CD14-positive monocyte (primary cell): ENCODE measurements around the gene GNAT3. TPM values are rescaled to one million over a fixed set of nuclear protein-coding genes. Genes with fewer than 3 reads are reported as not detected.

Source experiments
- DNase-seq, 3 donors: peaks; one replicate each; pipeline ENCODE4 v3.0.0-alpha.2; 2011 to 2022
- H2AFZ ChIP-seq: 2 replicates; pipeline ENCODE4 v1.6.0; 2012; ENCODE audit warnings: mild to moderate bottlenecking, low read depth, low read length, inconsistent platforms; ENCODE audit not compliant: insufficient read depth, poor library complexity, severe bottlenecking
- H3K27ac ChIP-seq, 2 donors: 1 replicate in 1 of 2; 2 replicates in 1 of 2; pipeline ENCODE4 v1.5.1; 2012 to 2013; ENCODE audit warnings: low read length in 2 of 2, control low read depth in 1 of 2, inconsistent platforms in 1 of 2, low read depth in 1 of 2, mild to moderate bottlenecking in 1 of 2
- H3K27me3 ChIP-seq, 2 donors: one replicate each; pipeline versions ENCODE4 v1.6.0 to v1.6.1; 2011 to 2013; ENCODE audit warnings: low read length in 2 of 2; ENCODE audit not compliant: control insufficient read depth in 2 of 2, insufficient read depth in 2 of 2
- H3K36me3 ChIP-seq, 2 donors: replicated peaks in 1 of 2; 1 replicate in 1 of 2; 2 replicates in 1 of 2; pipeline versions ENCODE4 v1.5.1 to v1.6.1; 2012 to 2013; ENCODE audit warnings: low read length in 2 of 2, control low read depth in 1 of 2, inconsistent platforms in 1 of 2, mild to moderate bottlenecking in 1 of 2; ENCODE audit not compliant: insufficient read depth in 2 of 2, control insufficient read depth in 1 of 2
- H3K4me1 ChIP-seq, 2 donors: 1 replicate in 1 of 2; 2 replicates in 1 of 2; pipeline versions ENCODE4 v1.5.1 to v1.6.1; 2012 to 2013; ENCODE audit warnings: low read length in 2 of 2, control low read depth in 1 of 2, inconsistent platforms in 1 of 2, mild to moderate bottlenecking in 1 of 2, moderate library complexity in 1 of 2; ENCODE audit not compliant: insufficient read depth in 2 of 2, control insufficient read depth in 1 of 2
- H3K4me2 ChIP-seq: replicated peaks from 2 replicates; pipeline ENCODE3; 2012; ENCODE audit warnings: low read length, moderate library complexity, mild to moderate bottlenecking; ENCODE audit not compliant: poor library complexity, severe bottlenecking; ENCODE audit errors: extremely low read depth
- H3K4me3 ChIP-seq, 3 experiments: fragments of 200-600 bp in 1 of 3; sonication (generic) in 1 of 3; replicated peaks in 1 of 3; 1 replicate in 2 of 3; 2 replicates in 1 of 3; pipeline ENCODE4 v1.5.1; 2011 to 2013; ENCODE audit warnings: low read length in 3 of 3, mild to moderate bottlenecking in 3 of 3, control low read depth in 2 of 3, low read depth in 2 of 3, inconsistent platforms in 1 of 3, moderate library complexity in 1 of 3
- H3K79me2 ChIP-seq: 2 replicates; pipeline ENCODE4 v1.6.0; 2012; ENCODE audit warnings: mild to moderate bottlenecking, control low read depth, inconsistent platforms, low read length, moderate library complexity; ENCODE audit not compliant: insufficient read depth
- H3K9ac ChIP-seq: 2 replicates; pipeline ENCODE4 v1.6.0; 2017; ENCODE audit warnings: low read length, mild to moderate bottlenecking; ENCODE audit not compliant: insufficient read depth, poor library complexity, severe bottlenecking
- H3K9me3 ChIP-seq, 2 donors: replicated peaks in 1 of 2; 1 replicate in 1 of 2; 2 replicates in 1 of 2; pipeline versions ENCODE4 v1.5.1 to v1.6.1; 2012 to 2013; ENCODE audit warnings: low read length in 2 of 2, control low read depth in 1 of 2; ENCODE audit not compliant: control insufficient read depth in 1 of 2, insufficient read depth in 1 of 2
- H4K20me1 ChIP-seq: 2 replicates; pipeline ENCODE4 v1.6.0; 2012; ENCODE audit warnings: mild to moderate bottlenecking, low read length, control low read depth, moderate library complexity; ENCODE audit not compliant: insufficient read depth
- H3K27ac Mint-ChIP-seq, 7 donors: one replicate each; pipeline ENCODE4 v1.8.0; 2020; ENCODE audit warnings: mild to moderate bottlenecking in 7 of 7, mixed read lengths in 7 of 7, moderate library complexity in 6 of 7, inconsistent platforms in 2 of 7
- H3K27me3 Mint-ChIP-seq, 3 donors: one replicate each; pipeline ENCODE4 v1.8.0; 2021 to 2022; ENCODE audit warnings: low read depth in 3 of 3, mild to moderate bottlenecking in 3 of 3, mixed read lengths in 3 of 3, moderate library complexity in 3 of 3, inconsistent platforms in 1 of 3
- H3K36me3 Mint-ChIP-seq, 2 donors: one replicate each; pipeline ENCODE4 v1.8.0; 2020; ENCODE audit warnings: mixed read lengths in 2 of 2, inconsistent platforms in 1 of 2, mild to moderate bottlenecking in 1 of 2
- H3K4me1 Mint-ChIP-seq: one replicate; pipeline ENCODE4 v1.8.0; 2020; ENCODE audit warnings: mild to moderate bottlenecking, mixed read lengths
- H3K4me3 Mint-ChIP-seq, 2 donors: one replicate each; pipeline ENCODE4 v1.8.0; 2020; ENCODE audit warnings: mild to moderate bottlenecking in 2 of 2, mixed read lengths in 2 of 2, moderate library complexity in 1 of 2
- H3K9me3 Mint-ChIP-seq, 7 donors: one replicate each; pipeline ENCODE4 v1.8.0; 2020 to 2022; ENCODE audit warnings: mixed read lengths in 7 of 7, mild to moderate bottlenecking in 6 of 7, moderate library complexity in 6 of 7, inconsistent platforms in 2 of 7
- CTCF ChIP-seq: fragments of 200-600 bp; IDR thresholded peaks from one replicate; pipeline ENCODE4 v1.8.0; 2022; ENCODE audit warnings: antibody characterized with exemption, mild to moderate bottlenecking
- WGBS: methylation state at CpG from one replicate; pipeline ENCODE4 v1.1.5; 2013; ENCODE audit warnings: missing lambda C conversion rate; ENCODE audit not compliant: insufficient coverage; 5-methylcytosine and 5-hydroxymethylcytosine counted together
- intact Hi-C, 2 donors: fragments of 100-400 bp; cut with micrococcal nuclease; formaldehyde crosslinking; loops; one replicate each; pipeline versions ENCODE4 v1.15.0 to v1.15.1; 2023
- polyA plus RNA-seq, 3 donors: library from polyadenylated mRNA; depleted of rRNA in 1 of 3; unstranded in 2 of 3; stranded (reverse) in 1 of 3; fragments of 300-500 nt in 2 of 3; fragments of >200 nt in 1 of 3; fragmentation: Illumina TruSeq in 2 of 3; gene quantifications; 1 replicate in 2 of 3; 2 replicates in 1 of 3; pipeline ENCODE4 v1.2.3, GENCODE V29; 2012 to 2021

The GNAT3 gene
- polyA plus RNA-seq, 3 donors, result not detected

DNA sequence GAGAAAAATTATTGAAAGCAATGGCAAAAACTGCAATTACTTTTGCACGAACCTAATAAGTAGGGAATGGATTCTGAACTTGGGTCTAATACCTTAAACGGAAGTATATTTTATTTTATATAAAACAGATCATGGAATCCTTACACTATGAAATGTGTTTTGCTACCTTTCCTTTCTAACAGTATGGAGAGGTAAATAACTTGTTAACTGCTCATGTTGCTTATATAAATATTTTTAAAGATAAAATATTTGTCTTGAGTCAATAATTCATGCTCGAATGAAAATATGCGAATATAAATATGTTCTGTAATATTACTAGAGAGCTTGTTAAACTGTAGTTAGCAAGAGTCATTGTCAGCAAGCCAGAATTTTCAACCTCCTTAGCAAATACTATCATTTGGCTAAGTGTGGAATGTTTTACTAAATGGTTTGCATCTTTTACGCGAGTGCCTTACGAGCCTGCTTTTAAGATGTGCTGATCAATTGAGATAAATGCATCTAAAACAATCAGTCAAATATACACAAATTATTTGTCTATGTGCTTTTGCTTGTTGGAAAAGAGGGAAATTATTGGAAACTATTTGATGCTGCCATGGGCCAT is 5.9 kb downstream of the GNAT3 start:
- Histone ChIP-seq H2AFZ (no peak overlapping the region), H3K9ac (no peak overlapping the region), H3K4me2 (no peak overlapping the region), H3K79me2 (no peaks in the 10 kb centered on the region), H3K4me1 (no peaks in the 10 kb centered on the region), H3K36me3 (no peaks in the 10 kb centered on the region), H3K9me3 (no peaks in the 10 kb centered on the region), H4K20me1 (no peaks in the 10 kb centered on the region), H3K4me3 (no peak overlapping the region), H3K27me3 (no peaks in the 10 kb centered on the region), H3K27ac (no peak overlapping the region)
- intact Hi-C loops, result no loop called here
- no peaks in the 10 kb centered on the region for H3K4me1 Mint-ChIP-seq
- no peak for TF ChIP-seq CTCF
- no peak overlapping the region for H3K4me3 Mint-ChIP-seq
- no peak overlapping the region for H3K27ac Mint-ChIP-seq
- DNase-seq, result no peak
- H3K36me3 Mint-ChIP-seq, result no peaks in the 10 kb centered on the region
- peaks cover 0 to 2% (median 0%) of the 10 kb centered on the region in 7 donors for H3K9me3 Mint-ChIP-seq
- no peaks in the 10 kb centered on the region for H3K27me3 Mint-ChIP-seq
- no CpG with 5 or more reads among the region's 7 CpGs for WGBS

GRCh38 chr7:80500325-80500724 is 11.5 kb downstream of the GNAT3 start:
- no peak overlapping the region for H2AFZ ChIP-seq
- Mint-ChIP-seq H3K36me3 (no peaks in the 10 kb centered on the region), H3K9me3 (peaks cover 0 to 4% (median 0%) of the 10 kb centered on the region in 7 donors), H3K4me1 (no peaks in the 10 kb centered on the region), H3K4me3 (no peak overlapping the region), H3K27ac (no peak overlapping the region), H3K27me3 (no peaks in the 10 kb centered on the region)
- no peaks in the 10 kb centered on the region for H3K79me2 ChIP-seq
- no peaks in the 10 kb centered on the region for H4K20me1 ChIP-seq
- H3K4me3 ChIP-seq, result no peak overlapping the region
- no peak overlapping the region for H3K27ac ChIP-seq
- no peak for DNase-seq
- no peak overlapping the region for H3K4me2 ChIP-seq
- no peaks in the 10 kb centered on the region for H3K4me1 ChIP-seq
- no peak overlapping the region for H3K9ac ChIP-seq
- intact Hi-C loops, result no loop called here
- no peak for TF ChIP-seq CTCF
- no peaks in the 10 kb centered on the region for H3K27me3 ChIP-seq
- WGBS, result no CpG with 5 or more reads among the region's 1 CpG
- no peaks in the 10 kb centered on the region for H3K36me3 ChIP-seq
- H3K9me3 ChIP-seq, result no peaks in the 10 kb centered on the region
